Stomach (tissue), 9 donors: ENCODE data around the gene TXNDC5. TPM values are rescaled to one million over a fixed set of nuclear protein-coding genes. Genes with fewer than 3 reads are reported as not detected.
A peak's percentile ranks its signal among the peaks of the same experiment; 100 is the strongest.

Source experiments
- DNase-seq, 2 donors: peaks; one replicate each; pipeline versions ENCODE4 v3.0.0 to v3.0.0-alpha.2; 2013 to 2019
- H3K27ac ChIP-seq, 5 donors: fragments of 200-600 bp in 4 of 5; sonication (generic) in 4 of 5; one replicate each; pipeline ENCODE4 v1.5.1; 2013 to 2019; ENCODE audit warnings: mild to moderate bottlenecking in 1 of 5, moderate library complexity in 1 of 5
- H3K27me3 ChIP-seq, 3 donors: fragments of 200-600 bp; sonication (generic); one replicate each; pipeline ENCODE4 v1.5.1; 2017 to 2019; ENCODE audit warnings: mixed run types in 1 of 3
- H3K36me3 ChIP-seq, 4 donors: fragments of 200-600 bp; sonication (generic); 1 replicate in 3 of 4; 2 replicates in 1 of 4; pipeline ENCODE4 v1.5.1; 2016 to 2019
- H3K4me1 ChIP-seq, 4 donors: fragments of 200-600 bp; sonication (generic); one replicate each; pipeline ENCODE4 v1.5.1; 2016 to 2019
- H3K4me3 ChIP-seq, 4 donors: fragments of 200-600 bp; sonication (generic) in 3 of 4; one replicate each; pipeline ENCODE4 v1.5.1; 2016 to 2019; ENCODE audit warnings: mild to moderate bottlenecking in 1 of 4
- H3K9me3 ChIP-seq, 4 donors: fragments of 200-600 bp; sonication (generic); one replicate each; pipeline ENCODE4 v1.5.1; 2016 to 2019
- CTCF ChIP-seq, 7 experiments: fragments of 450-650 bp in 4 of 7; fragments of 200-600 bp in 3 of 7; sonication (generic) in 3 of 7; IDR thresholded peaks; one replicate each; pipeline ENCODE4 v1.5.1; 2016 to 2019; ENCODE audit warnings: antibody characterized with exemption in 7 of 7, control low read depth in 2 of 7, mild to moderate bottlenecking in 1 of 7
- EP300 ChIP-seq: sonication (generic); formaldehyde crosslinking; IDR thresholded peaks from one replicate; pipeline ENCODE4 v1.6.1; 2017; ENCODE audit warnings: antibody characterized with exemption
- POLR2A ChIP-seq, 4 donors: fragments of 450-650 bp; IDR thresholded peaks; one replicate each; pipeline ENCODE4 v1.6.1; 2016; ENCODE audit warnings: antibody characterized with exemption in 4 of 4, control low read depth in 2 of 4, mild to moderate bottlenecking in 1 of 4, moderate library complexity in 1 of 4
- POLR2AphosphoS5 ChIP-seq, 3 donors: sonication (generic); formaldehyde crosslinking; IDR thresholded peaks; one replicate each; pipeline ENCODE4 v1.6.1; 2016; ENCODE audit warnings: antibody characterized with exemption in 3 of 3
- WGBS, 5 donors: extraction: QIAGEN DNeasy Blood & Tissue Kit in 3 of 5; methylation state at CpG; one replicate each; pipeline versions ENCODE4 v1.1.5 to v1.1.7; 2013 to 2018; 5-methylcytosine and 5-hydroxymethylcytosine counted together
- intact Hi-C: fragments of 100-400 bp; cut with DNase I; formaldehyde crosslinking; loops from one replicate; pipeline ENCODE4 v1.15.1; 2023; ENCODE audit warnings: low total_unique reads
- polyA plus RNA-seq, 3 donors: library from polyadenylated mRNA; stranded (reverse); fragments of 200-250 nt; gene quantifications; one replicate each; pipeline ENCODE4 v1.2.3, GENCODE V29; 2013
- total RNA-seq, 5 donors: library from RNA; depleted of rRNA; stranded (reverse); fragments of >200 nt; gene quantifications; one replicate each; pipeline versions ENCODE4 v1.1.0 to v1.2.3, GENCODE V29; 2014 to 2016
- donor health status: healthy with polysubstance abuse.
- donor health status: Bipolar disorder and iron deficiency.
- donor health status: healthy.

TXNDC5 gene
- total and polyA plus RNA-seq, 8 donors, result 27.4 to 260 (median 48.2) TPM

- 85 to 94% (median 89%) methylated on average over 2 of the region's 2 CpGs for WGBS, 5 donors
- Histone ChIP-seq H3K4me3 (no peak overlapping the region), H3K27ac (no peak overlapping the region), H3K36me3 (peaks cover 34 to 56% (median 53%) of the 10 kb centered on the region in 4 donors), H3K4me1 (no peaks in the 10 kb centered on the region), H3K9me3 (no peaks in the 10 kb centered on the region), H3K27me3 (no peaks in the 10 kb centered on the region)
- no peak for DNase-seq
- intact Hi-C loops, result no loop called here
- TF ChIP-seq CTCF (IDR thresholded peaks at IDR 0.05), result no peak
- no peak for TF ChIP-seq POLR2AphosphoS5 (IDR thresholded peaks at IDR 0.05)
- TF ChIP-seq EP300, result no peak
- no peak for TF ChIP-seq POLR2A (IDR thresholded peaks at IDR 0.05)
These were observed 31.5 kb downstream of the TXNDC5 start for GRCh38 chr6:7879043-7879442.

- Histone ChIP-seq H3K4me3 (no peak overlapping the region), H3K9me3 (peaks cover 0 to 2% (median 0%) of the 10 kb centered on the region in 4 donors), H3K27me3 (no peaks in the 10 kb centered on the region), H3K27ac (no peak overlapping the region), H3K4me1 (no peaks in the 10 kb centered on the region), H3K36me3 (peaks cover 28 to 51% (median 47%) of the 10 kb centered on the region in 4 donors)
- TF ChIP-seq EP300 (no peak), POLR2AphosphoS5 (IDR thresholded peaks at IDR 0.05) (no peak), POLR2A (IDR thresholded peaks at IDR 0.05) (no peak), CTCF (IDR thresholded peaks at IDR 0.05) (no peak)
- 73 to 95% (median 88%) methylated on average over 10 of the region's 10 CpGs for WGBS, 5 donors
- peak in 1 of 2 donors; percentile 36 for DNase-seq
- intact Hi-C loops, result no loop called here
These were observed 32.1 kb downstream of the TXNDC5 start for GRCh38 chr6:7878401-7878964.

- no peak overlapping the region for H3K27ac ChIP-seq
- H3K4me1 ChIP-seq, result no peaks in the 10 kb centered on the region
- no peak for DNase-seq
- 82 to 91% (median 89%) methylated on average over 8 to 10 of the region's 10 CpGs for WGBS, 5 donors
- no peaks in the 10 kb centered on the region for H3K36me3 ChIP-seq
- H3K4me3 ChIP-seq, result no peak overlapping the region
- TF ChIP-seq POLR2AphosphoS5 (IDR thresholded peaks at IDR 0.05), result no peak
- no peak for TF ChIP-seq EP300
- TF ChIP-seq POLR2A (IDR thresholded peaks at IDR 0.05), result no peak
- intact Hi-C loops, result no loop called here
- H3K27me3 ChIP-seq, result no peaks in the 10 kb centered on the region
- H3K9me3 ChIP-seq, result peaks cover 0 to 8% (median 0%) of the 10 kb centered on the region in 4 donors
These were observed 41.7 kb downstream of the TXNDC5 start for GRCh38 chr6:7868926-7869325.

GRCh38 chr6:7866526-7866925 is 44.1 kb downstream of the TXNDC5 start:
- intact Hi-C loops, result no loop called here
- Histone ChIP-seq H3K27ac (no peak overlapping the region), H3K4me3 (no peak overlapping the region), H3K4me1 (no peaks in the 10 kb centered on the region), H3K27me3 (no peaks in the 10 kb centered on the region), H3K36me3 (no peaks in the 10 kb centered on the region), H3K9me3 (no peaks in the 10 kb centered on the region)
- DNase-seq, result no peak
- 84 to 94% (median 90%) methylated on average over 1 of the region's 1 CpG for WGBS, 5 donors
- no peak for TF ChIP-seq POLR2AphosphoS5 (IDR thresholded peaks at IDR 0.05)
- TF ChIP-seq CTCF (IDR thresholded peaks at IDR 0.05), result no peak
- no peak for TF ChIP-seq POLR2A (IDR thresholded peaks at IDR 0.05)
- TF ChIP-seq EP300, result no peak

- TF ChIP-seq POLR2AphosphoS5 (IDR thresholded peaks at IDR 0.05), result no peak
- no peak for TF ChIP-seq EP300
- TF ChIP-seq CTCF (IDR thresholded peaks at IDR 0.05), result no peak
- no peak for TF ChIP-seq POLR2A (IDR thresholded peaks at IDR 0.05)
These were observed 44.8 kb downstream of the TXNDC5 start for GRCh38 chr6:7865781-7866180.

More at GRCh38 chr6:7865781-7866180, 44.8 kb downstream of the TXNDC5 start:
- no peaks in the 10 kb centered on the region for H3K36me3 ChIP-seq
- H3K27me3 ChIP-seq, result no peaks in the 10 kb centered on the region
- no peaks in the 10 kb centered on the region for H3K4me1 ChIP-seq
- intact Hi-C loops, result no loop called here
- WGBS, 5 donors, result 49 to 64% (median 60%) methylated on average over 6 of the region's 6 CpGs
- no peak overlapping the region for H3K27ac ChIP-seq
- DNase-seq, result no peak
- H3K9me3 ChIP-seq, result no peaks in the 10 kb centered on the region
- H3K4me3 ChIP-seq, result no peak overlapping the region
